ENCODE measurements around the gene INS.

- TF ChIP-seq CTCF (IDR thresholded peaks at IDR 0.05) (no peak), POLR2A (IDR thresholded peaks at IDR 0.05) (no peak)
Measured at GRCh38 chr11:2126520-2127085, 34.4 kb downstream of the INS start.
